ENCODE measurements around the gene KRTAP10-2. TPM values are rescaled to one million over a fixed set of nuclear protein-coding genes. Genes with fewer than 3 reads are reported as not detected.

Gene KRTAP10-2
- total RNA-seq, 1 experiment from 2014 or later = not detected

DNA sequence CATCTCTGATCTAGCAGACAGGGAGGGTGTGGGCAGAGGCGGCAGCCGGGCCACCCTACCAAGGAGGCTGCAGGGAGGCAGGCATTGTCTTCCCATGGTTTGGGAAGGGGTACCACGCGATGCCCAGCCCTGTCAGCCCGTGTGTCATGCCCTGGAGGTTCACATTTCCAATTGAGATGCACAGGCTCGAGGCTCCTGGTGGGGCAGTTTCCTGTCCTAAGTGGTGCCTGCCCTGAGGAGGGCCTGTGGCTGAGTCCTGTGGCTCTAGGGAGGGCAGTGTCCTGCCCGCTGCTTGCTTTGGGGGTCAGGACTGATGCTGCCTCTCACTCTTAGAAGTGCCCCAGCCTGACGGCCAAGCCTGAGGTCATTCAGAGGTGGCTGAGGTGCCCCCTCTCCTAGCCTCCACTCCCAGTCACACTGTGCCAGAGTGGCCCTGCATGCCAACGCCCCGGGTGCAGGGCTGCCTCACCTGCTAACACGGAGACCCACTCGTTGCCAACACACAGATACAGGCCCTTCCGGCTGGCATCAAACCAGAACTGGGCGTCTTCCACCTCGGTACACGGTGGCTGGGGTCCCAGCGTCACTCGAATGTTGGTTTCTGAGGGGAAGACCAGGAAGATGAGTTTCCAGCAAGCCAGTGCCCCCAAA, 23.2 kb downstream of the KRTAP10-2 start:
- DNase-seq = no peak

DNA sequence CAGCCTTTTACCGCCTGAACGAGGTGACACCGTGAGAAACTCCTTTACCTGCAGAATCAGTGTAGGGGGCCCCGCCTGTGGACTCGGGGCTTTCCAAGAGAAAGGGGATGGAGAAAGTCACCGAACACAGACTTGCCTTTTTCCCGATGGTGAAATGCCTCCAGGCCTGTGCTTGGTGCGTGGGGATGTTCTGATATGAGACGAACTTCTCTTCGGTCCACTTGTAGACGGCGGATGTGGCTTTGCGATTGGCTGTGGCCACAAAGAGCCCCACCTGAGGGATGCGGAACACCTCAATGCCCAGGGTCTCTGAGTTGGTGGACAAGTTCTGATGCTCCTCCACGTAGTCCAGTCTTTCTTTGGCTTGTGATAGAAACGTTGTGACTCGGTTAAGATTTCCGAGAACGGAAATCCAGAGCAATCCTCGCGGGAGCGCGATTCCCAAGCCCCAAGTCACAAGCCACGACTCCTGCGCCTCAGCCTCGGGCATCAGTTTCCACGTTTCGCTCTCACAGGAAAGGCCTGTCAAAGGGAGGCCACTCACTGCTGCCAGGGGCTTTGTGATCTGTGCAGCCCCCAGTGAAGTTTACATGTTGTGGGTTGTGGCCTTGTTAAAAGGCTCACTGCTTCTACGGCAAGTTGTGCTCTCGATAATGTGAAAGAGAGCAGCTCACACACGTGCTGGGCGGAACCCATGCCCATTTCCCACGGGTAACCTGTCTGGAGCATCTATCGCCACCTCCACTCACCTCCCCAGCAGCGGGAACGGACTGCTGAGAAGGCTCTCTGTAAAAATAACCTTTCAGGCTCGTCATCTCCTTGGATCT, 23.9 kb downstream of the KRTAP10-2 start:
- DNase-seq = no peak

More for the DNA sequence above, 23.2 kb downstream of the KRTAP10-2 start:
- no peaks in the 10 kb centered on the region for H3K4me1 ChIP-seq (replicated peaks; ENCODE audit: insufficient read depth)
- no peaks in the 10 kb centered on the region for H3K36me3 ChIP-seq (ENCODE audit: low read depth)
- no peak overlapping the region for H3K4me3 ChIP-seq
- POLR2A ChIA-PET (ENCODE audit: unreplicated experiment) = no interaction called here
- no peak overlapping the region for H3K4me2 ChIP-seq
- H3K79me2 ChIP-seq (ENCODE audit: low read depth) = no peaks in the 10 kb centered on the region
- no peaks in the 10 kb centered on the region for H3K9me2 ChIP-seq (ENCODE audit: insufficient read depth)
- H3F3A ChIP-seq (ENCODE audit: insufficient read depth, low read depth) = peaks cover 3% of the 10 kb centered on the region; the same call in 1 of the 2 replicates
- H4K20me1 ChIP-seq (ENCODE audit: insufficient read depth) = no peaks in the 10 kb centered on the region
- intact Hi-C loops (cut with micrococcal nuclease; ENCODE audit: unreplicated experiment) = no loop called here
- BruUV-seq (replicated peaks) = no TSS peak
- no peak overlapping the region for H3K27ac ChIP-seq
- H3K27me3 ChIP-seq (ENCODE audit: insufficient read depth, low read depth) = peaks cover 54% of the 10 kb centered on the region
- no peak overlapping the region for H2AFZ ChIP-seq
- no peak for TF ChIP-seq EZH2 (IDR thresholded peaks at IDR 0.05; ENCODE audit: low read depth)
- TF ChIP-seq, protein P1, sequence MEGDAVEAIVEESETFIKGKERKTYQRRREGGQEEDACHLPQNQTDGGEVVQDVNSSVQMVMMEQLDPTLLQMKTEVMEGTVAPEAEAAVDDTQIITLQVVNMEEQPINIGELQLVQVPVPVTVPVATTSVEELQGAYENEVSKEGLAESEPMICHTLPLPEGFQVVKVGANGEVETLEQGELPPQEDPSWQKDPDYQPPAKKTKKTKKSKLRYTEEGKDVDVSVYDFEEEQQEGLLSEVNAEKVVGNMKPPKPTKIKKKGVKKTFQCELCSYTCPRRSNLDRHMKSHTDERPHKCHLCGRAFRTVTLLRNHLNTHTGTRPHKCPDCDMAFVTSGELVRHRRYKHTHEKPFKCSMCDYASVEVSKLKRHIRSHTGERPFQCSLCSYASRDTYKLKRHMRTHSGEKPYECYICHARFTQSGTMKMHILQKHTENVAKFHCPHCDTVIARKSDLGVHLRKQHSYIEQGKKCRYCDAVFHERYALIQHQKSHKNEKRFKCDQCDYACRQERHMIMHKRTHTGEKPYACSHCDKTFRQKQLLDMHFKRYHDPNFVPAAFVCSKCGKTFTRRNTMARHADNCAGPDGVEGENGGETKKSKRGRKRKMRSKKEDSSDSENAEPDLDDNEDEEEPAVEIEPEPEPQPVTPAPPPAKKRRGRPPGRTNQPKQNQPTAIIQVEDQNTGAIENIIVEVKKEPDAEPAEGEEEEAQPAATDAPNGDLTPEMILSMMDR (conservative IDR thresholded peaks at IDR 0.05) = no peak
- CTCF ChIA-PET = no interaction called here
- no peaks in the 10 kb centered on the region for H3K9me3 ChIP-seq (ENCODE audit: insufficient read depth, low read depth)

More for the DNA sequence above, 23.9 kb downstream of the KRTAP10-2 start:
- Histone ChIP-seq H3K36me3 (ENCODE audit: low read depth) (no peaks in the 10 kb centered on the region), H3F3A (ENCODE audit: insufficient read depth, low read depth) (peaks cover 3% of the 10 kb centered on the region; the same call in 1 of the 2 replicates), H3K9me2 (ENCODE audit: insufficient read depth) (no peaks in the 10 kb centered on the region), H3K27me3 (ENCODE audit: insufficient read depth, low read depth) (peaks cover 54% of the 10 kb centered on the region), H2AFZ (no peak overlapping the region), H3K9me3 (ENCODE audit: insufficient read depth, low read depth) (no peaks in the 10 kb centered on the region), H3K27ac (no peak overlapping the region), H3K4me2 (no peak overlapping the region), H3K4me3 (no peak overlapping the region), H3K79me2 (ENCODE audit: low read depth) (no peaks in the 10 kb centered on the region), H3K4me1 (replicated peaks; ENCODE audit: insufficient read depth) (no peaks in the 10 kb centered on the region), H4K20me1 (ENCODE audit: insufficient read depth) (no peaks in the 10 kb centered on the region)
- intact Hi-C loops (cut with micrococcal nuclease; ENCODE audit: unreplicated experiment) = no loop called here
- CTCF ChIA-PET = no interaction called here
- no peak for TF ChIP-seq EZH2 (IDR thresholded peaks at IDR 0.05; ENCODE audit: low read depth)
- TF ChIP-seq, protein P1 (conservative IDR thresholded peaks at IDR 0.05) = no peak
- POLR2A ChIA-PET (ENCODE audit: unreplicated experiment) = no interaction called here
- no TSS peak for BruUV-seq (replicated peaks)
